SK-N-SH (cell line): ENCODE measurements around the gene OR2Y1.

Experiments used
- CTCF ChIP-seq: fragments of 200-600 bp; sonication (generic); IDR thresholded peaks from 2 replicates; pipeline ENCODE4 v1.6.1; 2017; ENCODE audit warnings: antibody characterized with exemption, mild to moderate bottlenecking, moderate library complexity
- POLR2AphosphoS5 ChIP-seq: IDR thresholded peaks from 2 replicates; pipeline ENCODE4 v1.6.1; 2012; ENCODE audit warnings: low read depth, low read length
- RCOR1 ChIP-seq: fragments of 150-350 bp; IDR thresholded peaks from 2 replicates; pipeline ENCODE4 v1.6.1; 2017; ENCODE audit warnings: antibody characterized with exemption, low read length
- TAF1 ChIP-seq: IDR thresholded peaks from 2 replicates; pipeline ENCODE4 v1.6.1; 2012; ENCODE audit warnings: low read depth, mild to moderate bottlenecking, low read length, moderate library complexity, borderline replicate concordance
- TEAD4 ChIP-seq: IDR thresholded peaks from 2 replicates; pipeline ENCODE4 v1.4.0; 2012; ENCODE audit warnings: mild to moderate bottlenecking, borderline replicate concordance; ENCODE audit not compliant: insufficient read depth
- USF1 ChIP-seq: IDR thresholded peaks from 2 replicates; pipeline ENCODE4 v1.4.0; 2012; ENCODE audit warnings: low read depth, borderline replicate concordance
- TF ChIP-seq, protein P1 (sequence below): IDR thresholded peaks from 2 replicates; pipeline ENCODE4; 2012
- TF ChIP-seq, protein P2 (sequence below): IDR thresholded peaks from 2 replicates; pipeline ENCODE4 v1.4.0; 2012; ENCODE audit warnings: low read depth

DNA sequence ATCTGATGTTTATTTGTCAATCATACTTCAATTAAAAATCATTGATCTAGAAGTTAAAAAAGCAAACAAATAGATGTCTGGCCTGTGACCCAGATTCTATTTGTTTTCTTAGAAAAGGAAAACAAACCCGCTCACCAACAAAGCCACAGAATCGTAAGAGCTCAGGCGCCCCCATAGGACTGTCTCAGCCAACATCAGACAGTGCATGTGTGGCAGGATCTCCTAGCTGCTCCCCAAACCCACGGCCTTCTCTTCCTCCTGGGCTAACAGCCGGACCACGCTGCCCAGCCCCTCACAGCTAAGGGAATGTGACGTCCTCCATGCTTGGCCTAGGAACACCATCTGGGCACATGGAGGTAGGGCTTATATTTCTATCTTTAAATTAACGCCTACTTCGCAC is 19.4 kb downstream of the OR2Y1 start:
- TF ChIP-seq USF1 (no peak), CTCF (no peak), POLR2AphosphoS5 (no peak), TAF1 (no peak), TEAD4 (no peak), RCOR1 (no peak)
- TF ChIP-seq, protein P1, sequence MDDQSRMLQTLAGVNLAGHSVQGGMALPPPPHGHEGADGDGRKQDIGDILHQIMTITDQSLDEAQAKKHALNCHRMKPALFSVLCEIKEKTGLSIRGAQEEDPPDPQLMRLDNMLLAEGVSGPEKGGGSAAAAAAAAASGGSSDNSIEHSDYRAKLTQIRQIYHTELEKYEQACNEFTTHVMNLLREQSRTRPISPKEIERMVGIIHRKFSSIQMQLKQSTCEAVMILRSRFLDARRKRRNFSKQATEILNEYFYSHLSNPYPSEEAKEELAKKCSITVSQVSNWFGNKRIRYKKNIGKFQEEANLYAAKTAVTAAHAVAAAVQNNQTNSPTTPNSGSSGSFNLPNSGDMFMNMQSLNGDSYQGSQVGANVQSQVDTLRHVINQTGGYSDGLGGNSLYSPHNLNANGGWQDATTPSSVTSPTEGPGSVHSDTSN = no peak
- TF ChIP-seq, protein P2, sequence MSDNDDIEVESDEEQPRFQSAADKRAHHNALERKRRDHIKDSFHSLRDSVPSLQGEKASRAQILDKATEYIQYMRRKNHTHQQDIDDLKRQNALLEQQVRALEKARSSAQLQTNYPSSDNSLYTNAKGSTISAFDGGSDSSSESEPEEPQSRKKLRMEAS = no peak
